Lower leg skin (tissue), 4 donors: ENCODE data around the gene TPRG1L. TPM values are rescaled to one million over a fixed set of nuclear protein-coding genes. Genes with fewer than 3 reads are reported as not detected.

Source experiments
- DNase-seq, 2 donors: peaks; one replicate each; pipeline ENCODE4 v3.0.0-alpha.2; 2019; ENCODE audit warnings: low spot score in 2 of 2
- H3K4me3 ChIP-seq: fragments of 200-600 bp; sonication (generic); 2 replicates; pipeline ENCODE4 v1.5.1; 2017; ENCODE audit warnings: mild to moderate bottlenecking, low read depth; ENCODE audit not compliant: poor library complexity, severe bottlenecking
- POLR2A ChIP-seq, 2 donors: fragments of 450-650 bp; IDR thresholded peaks; one replicate each; pipeline ENCODE4 v1.6.1; 2016 to 2017; ENCODE audit warnings: antibody characterized with exemption in 2 of 2, mild to moderate bottlenecking in 1 of 2, moderate library complexity in 1 of 2
- WGBS, 2 donors: methylation state at CpG; one replicate each; pipeline ENCODE4 v1.1.5; 2018; 5-methylcytosine and 5-hydroxymethylcytosine counted together
- intact Hi-C: fragments of 100-400 bp; cut with DNase I; formaldehyde crosslinking; loops from one replicate; pipeline ENCODE4 v1.15.0; 2023; ENCODE audit warnings: low total_unique reads
- total RNA-seq, 4 donors: library from RNA; depleted of rRNA; stranded (reverse); fragments of >200 nt; gene quantifications; one replicate each; pipeline ENCODE4 v1.1.0, GENCODE V29; 2016
- TF ChIP-seq, protein P1 (sequence below), 3 donors: fragments of 450-650 bp; IDR thresholded peaks; one replicate each; pipeline ENCODE4 v1.5.1; 2016; ENCODE audit warnings: antibody characterized with exemption in 3 of 3, mild to moderate bottlenecking in 3 of 3, moderate library complexity in 2 of 3

Gene TPRG1L
- total RNA-seq, 4 donors from 2014 or later, result 44.1 to 54.3 (median 52.2) TPM

DNA sequence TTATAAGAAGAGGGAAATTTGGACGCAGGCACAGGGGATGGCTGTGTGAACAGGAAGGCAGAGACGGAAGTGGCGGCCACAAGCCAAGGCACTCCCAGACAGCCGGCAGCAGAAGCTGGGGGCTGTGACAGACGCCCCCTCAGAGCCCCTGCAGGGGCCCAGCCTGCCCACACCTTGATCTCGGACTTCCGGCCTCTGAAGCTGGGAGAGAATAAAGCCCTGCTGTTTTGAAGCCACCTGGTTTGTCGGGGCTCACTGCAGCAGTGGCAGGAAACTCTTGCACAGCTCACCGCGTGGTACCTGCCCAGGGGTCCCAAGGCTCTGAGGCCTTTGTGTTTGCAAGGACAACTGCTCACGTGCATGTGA, 27.2 kb upstream of the TPRG1L start:
- WGBS, 2 donors, result 73 to 75% methylated on average over 11 of the region's 11 CpGs
- no peak for DNase-seq
- intact Hi-C loops, result no loop called here
- H3K4me3 ChIP-seq, result no peak overlapping the region
- TF ChIP-seq, protein P1, sequence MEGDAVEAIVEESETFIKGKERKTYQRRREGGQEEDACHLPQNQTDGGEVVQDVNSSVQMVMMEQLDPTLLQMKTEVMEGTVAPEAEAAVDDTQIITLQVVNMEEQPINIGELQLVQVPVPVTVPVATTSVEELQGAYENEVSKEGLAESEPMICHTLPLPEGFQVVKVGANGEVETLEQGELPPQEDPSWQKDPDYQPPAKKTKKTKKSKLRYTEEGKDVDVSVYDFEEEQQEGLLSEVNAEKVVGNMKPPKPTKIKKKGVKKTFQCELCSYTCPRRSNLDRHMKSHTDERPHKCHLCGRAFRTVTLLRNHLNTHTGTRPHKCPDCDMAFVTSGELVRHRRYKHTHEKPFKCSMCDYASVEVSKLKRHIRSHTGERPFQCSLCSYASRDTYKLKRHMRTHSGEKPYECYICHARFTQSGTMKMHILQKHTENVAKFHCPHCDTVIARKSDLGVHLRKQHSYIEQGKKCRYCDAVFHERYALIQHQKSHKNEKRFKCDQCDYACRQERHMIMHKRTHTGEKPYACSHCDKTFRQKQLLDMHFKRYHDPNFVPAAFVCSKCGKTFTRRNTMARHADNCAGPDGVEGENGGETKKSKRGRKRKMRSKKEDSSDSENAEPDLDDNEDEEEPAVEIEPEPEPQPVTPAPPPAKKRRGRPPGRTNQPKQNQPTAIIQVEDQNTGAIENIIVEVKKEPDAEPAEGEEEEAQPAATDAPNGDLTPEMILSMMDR (IDR thresholded peaks at IDR 0.05), result no peak
- no peak for TF ChIP-seq POLR2A (IDR thresholded peaks at IDR 0.05)

DNA sequence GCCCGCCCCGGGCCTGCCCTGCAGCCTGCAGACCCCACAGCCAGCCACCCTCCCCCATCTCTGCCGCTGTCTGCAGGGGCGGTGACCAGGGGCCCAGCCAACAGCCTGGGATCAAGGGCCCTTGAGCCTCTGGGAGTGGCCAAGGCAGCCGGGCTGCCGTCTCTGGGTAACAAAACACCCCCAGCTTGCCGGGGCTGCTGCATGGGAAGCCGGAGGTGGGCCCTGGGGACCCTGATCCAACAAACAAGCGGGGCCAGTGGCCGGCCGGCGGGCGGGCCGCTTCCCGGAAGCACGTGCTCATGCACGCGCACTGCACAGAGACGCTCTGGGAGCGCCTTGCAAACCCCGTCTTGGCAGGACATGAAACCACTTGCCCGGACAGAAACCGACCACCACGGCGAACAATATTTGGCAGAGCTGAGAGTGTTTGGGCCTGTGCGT, 26.7 kb upstream of the TPRG1L start:
- H3K4me3 ChIP-seq, result no peak overlapping the region
- WGBS, 2 donors, result 30 to 58% methylated on average over 5 to 26 of the region's 26 CpGs

DNA sequence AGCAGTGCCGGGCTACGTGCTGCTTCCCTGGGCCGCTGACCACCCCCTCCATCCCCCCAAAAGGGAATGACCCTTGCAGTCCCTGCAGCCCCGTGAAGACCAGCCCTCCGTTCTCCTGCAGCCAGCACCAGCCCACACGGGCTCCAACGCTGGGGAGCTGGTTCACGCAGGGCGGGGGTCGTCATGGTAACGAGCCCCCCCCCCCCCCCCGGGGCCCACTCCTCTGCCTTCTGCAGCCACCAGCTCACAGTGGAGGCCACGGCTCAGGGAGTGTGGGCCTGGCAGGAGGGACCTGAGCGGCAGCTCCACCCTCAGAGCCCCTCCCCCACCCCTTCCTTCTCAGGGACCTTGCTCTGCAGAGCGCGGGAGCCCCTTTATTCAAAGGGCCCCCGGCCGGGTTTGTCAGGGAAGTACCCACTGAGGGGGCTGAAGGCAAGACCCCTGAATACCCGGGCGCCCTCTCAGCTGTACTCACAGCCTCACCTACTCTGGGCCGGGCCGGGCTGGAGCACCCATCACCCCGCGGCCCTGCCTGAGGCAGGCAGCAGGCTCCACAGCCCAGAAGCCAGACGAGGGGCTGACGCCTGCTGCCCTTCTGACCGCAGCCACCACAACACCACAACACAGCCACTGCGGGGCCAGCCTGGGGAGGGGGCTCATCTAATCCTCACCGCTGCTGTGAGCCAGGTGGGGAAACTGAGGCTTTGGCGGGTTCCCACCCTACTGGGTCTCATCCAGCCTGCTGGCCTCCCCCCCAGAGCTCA, 26.1 kb upstream of the TPRG1L start:
- no peak overlapping the region for H3K4me3 ChIP-seq
- intact Hi-C loops, result no loop called here
- no peak for DNase-seq
- TF ChIP-seq, protein P1 (IDR thresholded peaks at IDR 0.05), result no peak
- no peak for TF ChIP-seq POLR2A (IDR thresholded peaks at IDR 0.05)
- 53 to 74% methylated on average over 17 to 27 of the region's 30 CpGs for whole genome bisulfite sequencing, 2 donors

More for the DNA sequence above, 26.7 kb upstream of the TPRG1L start:
- TF ChIP-seq, protein P1 (IDR thresholded peaks at IDR 0.05), result no peak
- TF ChIP-seq POLR2A (IDR thresholded peaks at IDR 0.05), result no peak
- intact Hi-C loops, result no loop called here
- DNase-seq, result no peak

DNA sequence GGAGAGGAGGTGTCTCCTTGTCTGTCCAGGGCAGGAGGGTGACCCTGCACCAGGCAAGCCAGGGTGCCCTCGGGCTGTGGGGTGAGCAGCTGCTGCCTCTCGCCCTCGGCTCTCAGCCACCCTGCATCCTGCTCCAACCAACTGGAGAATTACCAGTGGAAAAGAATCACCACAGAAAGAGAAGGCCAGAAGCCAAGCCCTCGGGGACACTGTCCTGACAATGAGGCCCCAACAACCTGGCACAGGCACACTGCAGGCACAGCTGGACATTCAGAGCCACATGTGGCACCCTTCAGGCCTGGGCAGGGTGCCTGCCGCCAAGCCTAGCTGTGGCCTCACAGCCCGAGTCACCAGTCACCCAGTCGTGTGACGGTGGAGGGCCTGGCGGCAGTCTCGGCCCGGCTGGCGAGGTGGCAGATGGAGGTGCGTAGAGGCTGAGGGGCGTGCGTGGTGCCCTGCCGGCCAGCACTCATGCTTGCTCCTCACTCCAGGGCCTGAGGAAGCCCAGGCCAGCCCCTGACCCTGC, 25.5 kb upstream of the TPRG1L start:
- no peak overlapping the region for H3K4me3 ChIP-seq
- TF ChIP-seq POLR2A (IDR thresholded peaks at IDR 0.05), result no peak
- TF ChIP-seq, protein P1 (IDR thresholded peaks at IDR 0.05), result no peak
- 63 to 74% methylated on average over 5 to 16 of the region's 16 CpGs for WGBS, 2 donors
- intact Hi-C loops, result no loop called here
- DNase-seq, result no peak

DNA sequence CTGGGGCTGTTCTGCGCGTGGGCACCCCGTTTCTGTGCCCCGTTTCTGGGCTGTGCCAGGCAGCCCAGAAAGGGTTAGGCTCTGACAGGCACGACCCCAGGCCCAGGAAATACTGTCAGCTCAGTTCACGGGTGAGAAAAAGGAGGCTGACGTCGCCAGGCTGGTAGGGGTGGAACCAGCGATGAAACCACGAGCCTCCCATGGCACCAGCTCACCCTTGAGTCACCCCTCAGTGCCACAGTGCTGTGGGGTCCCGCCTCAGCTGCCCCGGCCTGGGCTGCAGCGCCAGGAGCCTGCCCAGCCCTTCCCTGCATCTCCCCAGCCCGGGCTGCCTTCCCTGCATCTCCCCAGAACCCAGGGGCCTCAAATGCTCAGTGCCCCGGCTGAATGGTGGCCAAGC, 25.0 kb upstream of the TPRG1L start:
- TF ChIP-seq, protein P1 (IDR thresholded peaks at IDR 0.05), result no peak
- TF ChIP-seq POLR2A (IDR thresholded peaks at IDR 0.05), result no peak
- no peak for DNase-seq
- intact Hi-C loops, result no loop called here
- no peak overlapping the region for H3K4me3 ChIP-seq
- 64 to 75% methylated on average over 13 to 15 of the region's 15 CpGs for WGBS, 2 donors
